T-helper 17 cell (primary cell): ENCODE measurements around the gene WASHC1. TPM values are rescaled to one million over a fixed set of nuclear protein-coding genes. Genes with fewer than 3 reads are reported as not detected.
A peak's percentile ranks its signal among the peaks of the same experiment; 100 is the strongest.
"Not testable (repeated sequence)": the region's sequence is repeated elsewhere in the genome, so short reads cannot be mapped to it uniquely, and the experiment has no call there.

Source experiments
- ATAC-seq: fragments of 150-1000 bp; cut with Tn5 transposase; 2 replicates; pipeline ENCODE4 v1.10.0; 2021; ENCODE audit warnings: mild to moderate bottlenecking, moderate library complexity
- DNase-seq, 3 donors: peaks; one replicate each; pipeline versions ENCODE4 v3.0.0 to v3.0.0-alpha.2; 2020 to 2021
- H3K9me3 ChIP-seq: one replicate; pipeline ENCODE4 v1.7.0; 2013; ENCODE audit warnings: low read length, mild to moderate bottlenecking; ENCODE audit not compliant: control insufficient read depth, poor library complexity, severe bottlenecking
- H3K27ac Mint-ChIP-seq: one replicate; pipeline ENCODE4 v1.8.0; 2022; ENCODE audit warnings: mild to moderate bottlenecking, moderate library complexity, mixed read lengths
- H3K27me3 Mint-ChIP-seq: one replicate; pipeline ENCODE4 v1.8.0; 2022; ENCODE audit warnings: mixed read lengths
- H3K36me3 Mint-ChIP-seq: one replicate; pipeline ENCODE4 v1.8.0; 2022; ENCODE audit warnings: low read depth, mixed read lengths
- H3K4me1 Mint-ChIP-seq: one replicate; pipeline ENCODE4 v1.8.0; 2022; ENCODE audit warnings: mild to moderate bottlenecking, mixed read lengths
- H3K4me3 Mint-ChIP-seq: one replicate; pipeline ENCODE4 v1.8.0; 2022; ENCODE audit warnings: mild to moderate bottlenecking, moderate library complexity, mixed read lengths
- total RNA-seq, 4 donors: library from RNA in 2 of 4; stranded (reverse) in 2 of 4; gene quantifications; one replicate each; pipeline ENCODE4 v1.2.3 and lab custom pipeline; 2022 to 2026

Gene WASHC1
- 10 to 100 TPM; 18.8 to 19.4 TPM for total RNA-seq
- total RNA-seq (lab: John Stamatoyannopoulos, UW), result 12.3 to 12.4 reads per million in 2 donors

GRCh38 chr9:29356-29755, at the start of gene WASHC1:
Gene WASHC1 (minus strand): TSS chr9:29456. CDS start chr9:24999, 4,457 bp downstream.
- not testable (repeated sequence) for H3K36me3 Mint-ChIP-seq, H3K4me1 Mint-ChIP-seq, H3K27ac Mint-ChIP-seq, H3K9me3 ChIP-seq, ATAC-seq, H3K4me3 Mint-ChIP-seq, DNase-seq, H3K27me3 Mint-ChIP-seq

- DNase-seq, H3K27me3 Mint-ChIP-seq, H3K9me3 ChIP-seq, H3K36me3 Mint-ChIP-seq, H3K27ac Mint-ChIP-seq, H3K4me1 Mint-ChIP-seq, H3K4me3 Mint-ChIP-seq, ATAC-seq: not testable (repeated sequence)
Observed at GRCh38 chr9:78333-78732, 49.1 kb upstream of the WASHC1 start.

- not testable (repeated sequence) for H3K9me3 ChIP-seq, H3K36me3 Mint-ChIP-seq, H3K4me3 Mint-ChIP-seq, ATAC-seq, H3K27me3 Mint-ChIP-seq, DNase-seq, H3K4me1 Mint-ChIP-seq, H3K27ac Mint-ChIP-seq
Observed at GRCh38 chr9:76389-76788, 47.1 kb upstream of the WASHC1 start.

GRCh38 chr9:73900-74525, 44.8 kb upstream of the WASHC1 start:
- H3K27me3 Mint-ChIP-seq, H3K9me3 ChIP-seq, DNase-seq, H3K27ac Mint-ChIP-seq, H3K4me1 Mint-ChIP-seq, H3K36me3 Mint-ChIP-seq: not testable (repeated sequence)
- H3K4me3 Mint-ChIP-seq, result peak overlapping the region; percentile 74
- peak; percentile 8 for ATAC-seq

- H3K4me3 Mint-ChIP-seq, result peak overlapping the region; percentile 81
- not testable (repeated sequence) for H3K27me3 Mint-ChIP-seq, H3K9me3 ChIP-seq, DNase-seq, H3K27ac Mint-ChIP-seq, H3K4me1 Mint-ChIP-seq, H3K36me3 Mint-ChIP-seq
- peak; percentile 73 for ATAC-seq
Observed at GRCh38 chr9:73076-73899, 44.0 kb upstream of the WASHC1 start.

- peak; percentile 94 for ATAC-seq
- peak in 1 of 3 donors; percentile 19 for DNase-seq
- H3K4me3 Mint-ChIP-seq, result peak overlapping the region; percentile 45
- not testable (repeated sequence) for H3K9me3 ChIP-seq, H3K27ac Mint-ChIP-seq, H3K36me3 Mint-ChIP-seq, H3K4me1 Mint-ChIP-seq, H3K27me3 Mint-ChIP-seq
Observed at GRCh38 chr9:63031-63629, 33.9 kb upstream of the WASHC1 start.

GRCh38 chr9:52678-53077, 23.4 kb upstream of the WASHC1 start:
- H3K4me1 Mint-ChIP-seq, H3K36me3 Mint-ChIP-seq, H3K9me3 ChIP-seq, H3K4me3 Mint-ChIP-seq, H3K27ac Mint-ChIP-seq, H3K27me3 Mint-ChIP-seq, DNase-seq, ATAC-seq: not testable (repeated sequence)

- not testable (repeated sequence) for H3K27me3 Mint-ChIP-seq, H3K9me3 ChIP-seq, H3K4me3 Mint-ChIP-seq, H3K27ac Mint-ChIP-seq, ATAC-seq, DNase-seq, H3K36me3 Mint-ChIP-seq, H3K4me1 Mint-ChIP-seq
Observed at GRCh38 chr9:48190-48842, 19.1 kb upstream of the WASHC1 start.

- H3K4me1 Mint-ChIP-seq, H3K27me3 Mint-ChIP-seq, ATAC-seq, H3K36me3 Mint-ChIP-seq, H3K4me3 Mint-ChIP-seq, H3K27ac Mint-ChIP-seq, DNase-seq, H3K9me3 ChIP-seq: not testable (repeated sequence)
Observed at GRCh38 chr9:46639-47271, 17.5 kb upstream of the WASHC1 start.

GRCh38 chr9:46164-46563, 16.9 kb upstream of the WASHC1 start:
- not testable (repeated sequence) for H3K9me3 ChIP-seq, H3K36me3 Mint-ChIP-seq, ATAC-seq, DNase-seq, H3K4me3 Mint-ChIP-seq, H3K27me3 Mint-ChIP-seq, H3K4me1 Mint-ChIP-seq, H3K27ac Mint-ChIP-seq

- not testable (repeated sequence) for H3K4me3 Mint-ChIP-seq, H3K27me3 Mint-ChIP-seq, H3K9me3 ChIP-seq, ATAC-seq, H3K4me1 Mint-ChIP-seq, H3K27ac Mint-ChIP-seq, H3K36me3 Mint-ChIP-seq, DNase-seq
Observed at GRCh38 chr9:45180-45878, 16.1 kb upstream of the WASHC1 start.

- not testable (repeated sequence) for H3K4me3 Mint-ChIP-seq, H3K9me3 ChIP-seq, ATAC-seq, H3K27ac Mint-ChIP-seq, H3K4me1 Mint-ChIP-seq, H3K27me3 Mint-ChIP-seq, H3K36me3 Mint-ChIP-seq, DNase-seq
Observed at GRCh38 chr9:44416-44815, 15.2 kb upstream of the WASHC1 start.
